Aorta (tissue), 5 donors: ENCODE data around the gene MEMO1. TPM values are rescaled to one million over a fixed set of nuclear protein-coding genes. Genes with fewer than 3 reads are reported as not detected.

Experiments
- ATAC-seq: fragments of 200-7000 bp; cut with Tn5 transposase; one replicate; pipeline ENCODE4 v1.9.1; 2022; ENCODE audit warnings: moderate library complexity; ENCODE audit not compliant: low FRiP score
- DNase-seq, 2 donors: peaks; one replicate each; pipeline ENCODE4 v3.0.0-alpha.2; 2020
- H3K27ac ChIP-seq, 2 donors: one replicate each; pipeline ENCODE4 v1.5.1; 2013; ENCODE audit warnings: low read length in 2 of 2, mild to moderate bottlenecking in 2 of 2, moderate library complexity in 2 of 2, control low read depth in 1 of 2, inconsistent platforms in 1 of 2, low read depth in 1 of 2
- H3K27me3 ChIP-seq, 2 donors: one replicate each; pipeline ENCODE4 v1.6.1; 2013; ENCODE audit warnings: control low read depth in 1 of 2, low read length in 1 of 2, mild to moderate bottlenecking in 1 of 2, moderate library complexity in 1 of 2; ENCODE audit not compliant: insufficient read depth in 2 of 2, control insufficient read depth in 1 of 2
- H3K36me3 ChIP-seq, 2 donors: one replicate each; pipeline ENCODE4 v1.6.1; 2013; ENCODE audit warnings: control low read depth in 1 of 2, low read length in 1 of 2, mild to moderate bottlenecking in 1 of 2; ENCODE audit not compliant: insufficient read depth in 2 of 2, control insufficient read depth in 1 of 2
- H3K4me1 ChIP-seq, 2 donors: one replicate each; pipeline ENCODE4 v1.6.1; 2013; ENCODE audit warnings: low read length in 2 of 2, control low read depth in 1 of 2, mild to moderate bottlenecking in 1 of 2, moderate library complexity in 1 of 2; ENCODE audit not compliant: insufficient read depth in 2 of 2, control insufficient read depth in 1 of 2
- H3K4me3 ChIP-seq, 2 donors: one replicate each; pipeline ENCODE4 v1.5.1; 2013; ENCODE audit warnings: low read length in 2 of 2, control low read depth in 1 of 2, mild to moderate bottlenecking in 1 of 2
- H3K9me3 ChIP-seq: one replicate; pipeline ENCODE4 v1.6.1; 2013; ENCODE audit warnings: mild to moderate bottlenecking, low read length; ENCODE audit not compliant: control insufficient read depth
- WGBS, 2 donors: extraction: QIAGEN DNeasy Blood & Tissue Kit; methylation state at CpG; one replicate each; pipeline ENCODE4 v1.1.7; 2013; 5-methylcytosine and 5-hydroxymethylcytosine counted together
- intact Hi-C, 2 donors: fragments of 100-400 bp; cut with DNase I; formaldehyde crosslinking; loops; one replicate each; pipeline versions ENCODE4 v1.14.2 to v1.15.0; 2022
- polyA plus RNA-seq, 2 donors: library from polyadenylated mRNA; stranded (reverse); fragments of 200-250 nt; gene quantifications; one replicate each; pipeline ENCODE4 v1.2.3, GENCODE V29; 2013
- total RNA-seq, 2 donors: library from RNA; stranded (reverse); fragmentation: NEBNext Ultra II Directional; extraction: Animal tissue kit (Norgen Biotek cat#: 25700); gene quantifications; one replicate each; pipeline ENCODE4 v1.2.1, GENCODE V29; 2021
- donor health status: healthy with polysubstance abuse.
- donor health status: Bipolar disorder and iron deficiency.
- donor health status: DM: no; HTN: no; CAD: no.
- donor health status: DM: no; HTN: no; CAD: no.
- donor health status: DM: yes; HTN: yes; CAD: no.

Gene MEMO1
- total and polyA plus RNA-seq, 4 donors, result 26.5 to 36.2 (median 31.1) TPM

DNA sequence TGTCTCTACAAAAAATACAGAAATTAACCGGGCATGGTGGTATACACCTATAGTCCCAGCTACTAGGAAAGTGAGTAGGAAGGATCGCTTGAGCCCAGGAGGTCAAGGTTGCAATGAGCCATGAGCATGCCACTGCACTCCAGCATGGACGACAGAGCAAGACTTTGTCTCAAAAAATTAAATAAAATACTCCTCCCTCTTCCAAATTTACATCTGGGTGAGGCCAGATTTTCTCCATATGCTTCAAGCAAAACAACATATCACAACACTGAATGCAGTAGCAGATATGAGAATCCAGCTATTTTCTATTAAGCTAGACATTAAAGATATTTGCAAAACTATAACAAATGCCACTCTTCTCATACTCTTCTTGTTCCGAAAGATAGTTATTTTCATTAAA lies 20.9 kb downstream of the MEMO1 start:
- Histone ChIP-seq H3K27me3 (no peaks in the 10 kb centered on the region), H3K36me3 (no peaks in the 10 kb centered on the region), H3K9me3 (no peaks in the 10 kb centered on the region), H3K27ac (no peak overlapping the region), H3K4me1 (no peaks in the 10 kb centered on the region), H3K4me3 (no peak overlapping the region)
- no peak for ATAC-seq
- 92 to 93% methylated on average over 4 of the region's 4 CpGs for WGBS, 2 donors
- no peak for DNase-seq
- intact Hi-C loops, result no loop called here

DNA sequence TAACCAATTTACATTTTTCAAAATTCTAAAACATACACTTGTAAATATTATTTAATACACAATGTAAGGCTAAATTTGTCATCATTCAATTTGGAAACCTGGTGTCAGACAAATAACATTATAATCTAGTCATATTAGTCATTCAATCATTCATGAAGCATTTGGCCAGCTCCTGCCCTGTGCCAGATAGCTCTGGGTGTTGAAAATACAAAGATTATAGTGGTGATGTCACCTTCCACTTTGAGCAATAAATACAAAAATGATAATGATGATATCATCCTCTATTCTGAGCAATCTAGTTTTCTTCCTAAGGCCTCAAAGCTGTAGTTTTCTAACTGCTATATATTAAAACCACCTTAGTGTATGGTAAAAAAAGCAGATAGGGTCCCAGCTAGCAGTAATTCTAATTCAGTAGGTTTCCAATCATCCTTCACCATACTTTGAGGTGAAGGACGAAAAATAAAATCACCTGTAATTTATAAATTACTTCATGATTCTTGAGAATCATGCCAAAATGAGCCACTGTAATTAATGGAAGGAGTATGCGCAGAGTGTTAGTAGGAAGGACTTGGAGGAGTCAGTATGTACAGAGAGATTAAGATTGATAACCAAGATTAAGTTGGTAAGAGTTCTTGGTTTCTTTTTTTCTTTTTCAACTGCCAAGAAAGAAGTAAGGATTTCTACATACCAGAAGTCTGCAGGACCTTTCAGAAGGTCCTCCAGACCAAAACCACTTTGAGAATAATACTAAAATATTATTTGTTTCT lies 23.2 kb downstream of the MEMO1 start:
- intact Hi-C loops, result no loop called here
- 95% methylated on average over 2 of the region's 2 CpGs for WGBS, 2 donors

DNA sequence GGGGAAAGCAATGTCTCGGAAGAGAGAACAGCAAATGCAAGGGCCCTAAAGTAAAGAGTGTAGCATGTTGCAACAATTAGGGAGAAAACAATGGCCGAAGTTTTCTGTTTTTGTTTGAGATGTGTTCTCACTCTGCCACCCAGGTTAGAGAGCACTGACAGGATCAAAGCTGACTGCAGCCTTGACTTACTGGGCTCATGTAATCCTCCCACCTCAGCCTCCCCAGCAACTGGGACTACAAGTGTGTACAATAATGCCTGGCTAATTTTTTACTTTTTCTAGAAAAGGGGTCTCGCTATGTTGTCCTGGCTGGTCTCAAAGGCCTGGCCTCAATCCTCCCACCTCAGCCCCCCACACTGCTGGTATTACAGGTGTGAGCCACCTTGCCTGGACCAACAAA lies 23.9 kb downstream of the MEMO1 start:
- H3K27me3 ChIP-seq, result no peaks in the 10 kb centered on the region
- no peaks in the 10 kb centered on the region for H3K9me3 ChIP-seq
- WGBS, 2 donors, result 78 to 87% methylated on average over 3 of the region's 3 CpGs
- intact Hi-C loops, result no loop called here
- no peaks in the 10 kb centered on the region for H3K4me1 ChIP-seq
- H3K4me3 ChIP-seq, result no peak overlapping the region
- ATAC-seq (no peak), DNase-seq (no peak)
- no peak overlapping the region for H3K27ac ChIP-seq
- H3K36me3 ChIP-seq, result no peaks in the 10 kb centered on the region

More for the DNA sequence above, 23.2 kb downstream of the MEMO1 start:
- Histone ChIP-seq H3K27me3 (no peaks in the 10 kb centered on the region), H3K27ac (no peak overlapping the region), H3K4me3 (no peak overlapping the region), H3K4me1 (no peaks in the 10 kb centered on the region), H3K9me3 (no peaks in the 10 kb centered on the region), H3K36me3 (no peaks in the 10 kb centered on the region)
- ATAC-seq, result no peak
- DNase-seq, result no peak

DNA sequence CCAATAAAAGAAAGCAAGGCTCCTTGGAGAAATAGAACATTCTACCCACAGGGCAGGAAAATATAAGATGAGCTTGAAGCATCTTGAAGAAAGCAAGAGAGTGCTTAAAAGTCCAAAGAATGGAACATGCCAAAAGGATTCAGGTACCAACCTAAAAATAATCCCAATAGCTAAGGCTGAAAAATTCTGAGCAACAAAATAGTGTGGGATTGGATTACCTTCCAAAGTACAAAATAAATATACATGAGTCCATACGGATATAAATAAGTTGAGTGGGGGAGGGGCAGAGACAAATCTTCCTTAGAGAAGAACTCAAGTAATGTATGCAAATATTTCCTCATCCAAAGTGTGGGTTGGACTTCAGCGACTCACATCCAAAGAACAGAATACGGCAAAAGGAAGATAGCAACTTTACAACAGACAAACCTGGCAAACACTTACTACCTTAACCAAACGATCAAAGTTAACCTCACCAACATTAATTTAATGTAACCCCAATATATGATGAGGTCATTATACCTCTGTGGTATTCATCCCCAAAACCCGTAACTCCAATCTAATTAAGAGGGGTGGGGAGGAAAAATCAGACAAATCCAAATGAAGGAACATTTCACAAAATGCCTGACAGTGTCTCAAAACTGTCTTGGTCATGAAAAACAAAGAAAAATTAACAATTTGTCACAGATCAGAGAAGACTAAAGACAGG lies 26.9 kb downstream of the MEMO1 start:
- H3K4me1 ChIP-seq, result peaks cover 2 to 7% of the 10 kb centered on the region in 2 donors
- intact Hi-C loops, result no loop called here
- no peak for DNase-seq
- no peak for ATAC-seq
- H3K27me3 ChIP-seq, result no peaks in the 10 kb centered on the region
- no peaks in the 10 kb centered on the region for H3K36me3 ChIP-seq
- 87 to 90% methylated on average over 5 of the region's 5 CpGs for WGBS, 2 donors
- H3K27ac ChIP-seq, result no peak overlapping the region
- no peak overlapping the region for H3K4me3 ChIP-seq
- no peaks in the 10 kb centered on the region for H3K9me3 ChIP-seq

DNA sequence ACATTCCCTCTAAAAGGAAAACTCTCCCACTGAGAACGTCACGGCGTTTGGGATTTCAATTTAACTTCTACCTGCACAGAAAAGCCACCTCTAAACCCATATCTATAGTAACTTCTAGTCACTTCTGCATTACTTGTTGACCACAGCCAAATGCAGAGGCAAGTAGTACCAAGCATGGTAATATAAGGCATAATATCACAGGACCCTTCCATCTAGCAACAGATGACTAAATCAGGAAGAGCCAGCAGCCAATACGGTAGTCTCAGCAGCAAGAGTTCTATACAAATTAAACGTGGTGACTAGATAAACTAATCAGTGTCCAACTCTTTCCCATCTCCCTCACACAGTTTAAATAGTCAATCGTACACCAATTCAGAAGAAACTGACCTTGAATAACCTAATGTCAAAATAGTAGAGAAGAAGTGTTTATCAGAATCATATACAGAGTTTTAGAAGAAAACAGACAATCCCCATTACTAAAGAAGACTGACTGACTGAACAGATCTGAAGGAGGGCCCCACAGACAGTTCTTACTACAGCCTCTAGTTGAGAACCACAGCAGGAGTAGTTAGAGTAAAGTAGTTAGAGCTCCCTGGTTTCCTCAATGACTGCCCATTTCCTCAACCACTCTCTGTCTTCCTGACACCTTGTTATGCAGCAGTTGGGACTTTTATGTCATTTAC lies 30.0 kb downstream of the MEMO1 start:
- Histone ChIP-seq H3K27ac (no peak overlapping the region), H3K36me3 (no peaks in the 10 kb centered on the region), H3K4me1 (peaks cover 2 to 7% of the 10 kb centered on the region in 2 donors), H3K27me3 (no peaks in the 10 kb centered on the region), H3K4me3 (no peak overlapping the region), H3K9me3 (no peaks in the 10 kb centered on the region)
- DNase-seq (no peak), ATAC-seq (no peak)
- 71 to 75% methylated on average over 6 of the region's 6 CpGs for WGBS, 2 donors
- intact Hi-C loops, result no loop called here

GRCh38 chr2:31979956-31980355 lies 30.9 kb downstream of the MEMO1 start:
- peaks cover 2 to 7% of the 10 kb centered on the region in 2 donors for H3K4me1 ChIP-seq
- no peak overlapping the region for H3K4me3 ChIP-seq
- no peak for ATAC-seq
- H3K27ac ChIP-seq, result no peak overlapping the region
- no peaks in the 10 kb centered on the region for H3K9me3 ChIP-seq
- WGBS, 2 donors, result 42 to 43% methylated on average over 3 of the region's 3 CpGs
- no peak for DNase-seq
- intact Hi-C loops, result no loop called here
- no peaks in the 10 kb centered on the region for H3K27me3 ChIP-seq
- H3K36me3 ChIP-seq, result no peaks in the 10 kb centered on the region

DNA sequence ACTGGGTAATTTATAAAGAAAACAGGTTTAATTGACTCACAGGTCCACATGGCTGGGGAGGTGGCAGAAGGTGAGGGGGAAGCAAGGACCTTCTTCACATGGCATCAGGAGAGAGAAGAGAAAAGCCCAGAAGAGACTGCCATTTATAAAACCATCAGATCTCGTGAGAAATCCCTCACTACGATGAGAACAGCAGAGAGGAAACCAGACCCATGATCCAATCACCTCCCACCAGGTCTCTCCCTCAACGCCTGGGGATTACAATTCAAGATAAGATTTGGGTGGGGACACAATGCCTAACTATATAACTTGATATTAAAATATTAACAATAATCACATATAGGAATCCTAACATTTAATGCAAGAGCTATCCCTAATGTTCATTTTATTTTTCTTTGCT lies 31.8 kb downstream of the MEMO1 start:
- intact Hi-C loops, result no loop called here
- WGBS, 2 donors, result 90 to 94% methylated on average over 3 of the region's 3 CpGs
- H3K4me3 ChIP-seq, result no peak overlapping the region
- ATAC-seq (no peak), DNase-seq (no peak)
- no peak overlapping the region for H3K27ac ChIP-seq
- no peaks in the 10 kb centered on the region for H3K27me3 ChIP-seq
- no peaks in the 10 kb centered on the region for H3K9me3 ChIP-seq
- H3K4me1 ChIP-seq, result peaks cover 2 to 7% of the 10 kb centered on the region in 2 donors
- H3K36me3 ChIP-seq, result no peaks in the 10 kb centered on the region

- no peak for ATAC-seq
- DNase-seq, result no peak
- Histone ChIP-seq H3K27ac (no peak overlapping the region), H3K4me1 (peaks cover 2 to 7% of the 10 kb centered on the region in 2 donors), H3K4me3 (no peak overlapping the region), H3K36me3 (no peaks in the 10 kb centered on the region), H3K9me3 (no peaks in the 10 kb centered on the region), H3K27me3 (no peaks in the 10 kb centered on the region)
- WGBS, 2 donors, result 98 to 99% methylated on average over 6 of the region's 6 CpGs
- intact Hi-C loops, result no loop called here
Observed at GRCh38 chr2:31978436-31978835, 32.4 kb downstream of the MEMO1 start.
